Neural progenitor cell (in vitro differentiated cells): ENCODE results near the gene GP5.

ENCODE experiments used
- EZH2 ChIP-seq: fragments of 200-600 bp; sonication (generic); IDR thresholded peaks from 2 replicates; pipeline ENCODE4 v1.6.1; 2017; ENCODE audit warnings: antibody characterized with exemption, mild to moderate bottlenecking, moderate library complexity
- EZH2phosphoT487 ChIP-seq: fragments of 200-600 bp; sonication (generic); IDR thresholded peaks from 2 replicates; pipeline ENCODE4 v1.6.1; 2017; ENCODE audit warnings: antibody characterized with exemption
- TF ChIP-seq, protein P1 (sequence below): fragments of 200-600 bp; sonication (generic); IDR thresholded peaks from 2 replicates; pipeline ENCODE4 v1.5.1; 2017; ENCODE audit warnings: antibody characterized with exemption, mild to moderate bottlenecking

DNA sequence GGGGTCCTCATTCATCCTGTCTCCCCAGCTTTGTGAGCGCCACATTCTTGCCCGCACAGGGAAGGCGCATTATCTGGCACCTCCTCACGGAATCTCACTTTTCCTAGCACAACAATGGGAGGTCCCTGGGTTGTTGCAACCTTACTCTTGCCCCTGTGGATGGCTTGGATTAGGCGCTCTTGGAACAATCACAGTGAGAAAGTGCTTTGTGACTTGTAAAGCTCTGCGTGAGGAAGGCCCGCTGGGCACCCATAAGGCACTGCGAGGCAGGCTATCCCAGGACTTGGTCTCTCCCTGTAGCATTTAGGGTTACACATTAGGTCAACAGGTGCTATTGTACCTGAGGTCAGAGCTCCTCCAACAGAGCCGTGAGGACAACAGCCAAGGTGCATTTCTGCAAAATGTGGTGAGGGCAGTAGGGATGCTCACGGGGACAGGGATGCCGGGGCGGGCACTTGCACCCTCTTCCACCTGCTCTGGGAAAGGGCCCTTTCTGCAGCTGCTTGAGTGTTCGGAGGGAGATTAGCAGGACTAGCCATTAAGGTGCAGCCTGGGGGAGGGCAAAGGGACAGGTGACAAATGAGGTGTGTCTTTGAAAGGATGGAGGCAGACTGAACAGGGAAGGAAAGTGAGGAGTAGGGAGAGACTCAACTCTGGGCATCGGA lies 15.7 kb downstream of the GP5 start:
- TF ChIP-seq, protein P1, sequence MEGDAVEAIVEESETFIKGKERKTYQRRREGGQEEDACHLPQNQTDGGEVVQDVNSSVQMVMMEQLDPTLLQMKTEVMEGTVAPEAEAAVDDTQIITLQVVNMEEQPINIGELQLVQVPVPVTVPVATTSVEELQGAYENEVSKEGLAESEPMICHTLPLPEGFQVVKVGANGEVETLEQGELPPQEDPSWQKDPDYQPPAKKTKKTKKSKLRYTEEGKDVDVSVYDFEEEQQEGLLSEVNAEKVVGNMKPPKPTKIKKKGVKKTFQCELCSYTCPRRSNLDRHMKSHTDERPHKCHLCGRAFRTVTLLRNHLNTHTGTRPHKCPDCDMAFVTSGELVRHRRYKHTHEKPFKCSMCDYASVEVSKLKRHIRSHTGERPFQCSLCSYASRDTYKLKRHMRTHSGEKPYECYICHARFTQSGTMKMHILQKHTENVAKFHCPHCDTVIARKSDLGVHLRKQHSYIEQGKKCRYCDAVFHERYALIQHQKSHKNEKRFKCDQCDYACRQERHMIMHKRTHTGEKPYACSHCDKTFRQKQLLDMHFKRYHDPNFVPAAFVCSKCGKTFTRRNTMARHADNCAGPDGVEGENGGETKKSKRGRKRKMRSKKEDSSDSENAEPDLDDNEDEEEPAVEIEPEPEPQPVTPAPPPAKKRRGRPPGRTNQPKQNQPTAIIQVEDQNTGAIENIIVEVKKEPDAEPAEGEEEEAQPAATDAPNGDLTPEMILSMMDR, result no peak
- TF ChIP-seq EZH2phosphoT487 (no peak), EZH2 (no peak)
